A673 (cell line): ENCODE data around the gene KCNV2. TPM values are rescaled to one million over a fixed set of nuclear protein-coding genes. Genes with fewer than 3 reads are reported as not detected.
"Not testable (repeated sequence)": the region's sequence is repeated elsewhere in the genome, so short reads cannot be mapped to it uniquely, and the experiment has no call there.

Experiments
- BruUV-seq: library from RNA; stranded (reverse); fragments of 400-500 nt; replicated peaks from 2 replicates; lab custom pipeline; 2021; lab: Mats Ljungman, UMichigan
- CTCF ChIA-PET: fragments of 300-600 bp; sonication (Branson Sonifier 250); formaldehyde crosslinking; loops from one replicate; lab custom pipeline; 2022; ENCODE audit warnings: antibody characterized with exemption; lab: Charles Lee
- POLR2A ChIA-PET: fragments of 300-600 bp; sonication (Branson Sonifier 250); formaldehyde crosslinking; loops from one replicate; lab custom pipeline; 2022; ENCODE audit warnings: antibody characterized with exemption; ENCODE audit not compliant: low non-redundant PET; lab: Charles Lee
- DNase-seq: peaks from one replicate; pipeline ENCODE4 v3.0.0-alpha.2; 2015; ENCODE audit warnings: low spot score
- H3K27ac ChIP-seq: fragments of 200-600 bp; sonication (generic); 2 replicates; pipeline ENCODE4 v1.5.1; 2016; ENCODE audit warnings: mixed run types, low read depth, mild to moderate bottlenecking, mixed read lengths, antibody characterized with exemption, low read length; ENCODE audit not compliant: poor library complexity, severe bottlenecking
- H3K27me3 ChIP-seq: fragments of 200-600 bp; sonication (generic); replicated peaks from 2 replicates; pipeline ENCODE4 v1.6.1; 2017; ENCODE audit warnings: mixed run types, low read depth, mild to moderate bottlenecking, mixed read lengths, antibody characterized with exemption, low read length; ENCODE audit not compliant: insufficient read depth, poor library complexity
- H3K36me3 ChIP-seq: fragments of 200-600 bp; sonication (generic); 2 replicates; pipeline ENCODE4 v1.6.1; 2016; ENCODE audit warnings: mixed run types, mild to moderate bottlenecking, mixed read lengths, antibody characterized with exemption, low read length; ENCODE audit not compliant: insufficient read depth, poor library complexity, severe bottlenecking
- H3K4me1 ChIP-seq: fragments of 200-600 bp; sonication (generic); 2 replicates; pipeline ENCODE4 v1.6.1; 2017; ENCODE audit warnings: mixed run types, mild to moderate bottlenecking, mixed read lengths, antibody characterized with exemption, low read length; ENCODE audit not compliant: insufficient read depth, poor library complexity, severe bottlenecking
- H3K4me3 ChIP-seq: fragments of 200-600 bp; sonication (generic); 2 replicates; pipeline ENCODE4 v1.5.1; 2016; ENCODE audit warnings: low read depth, mixed run types, mild to moderate bottlenecking, mixed read lengths, low read length; ENCODE audit not compliant: poor library complexity, severe bottlenecking
- H3K9me3 ChIP-seq: fragments of 200-600 bp; sonication (generic); 2 replicates; pipeline ENCODE4 v1.6.1; 2016; ENCODE audit warnings: mixed run types, low read depth, mild to moderate bottlenecking, mixed read lengths, antibody characterized with exemption, low read length; ENCODE audit not compliant: poor library complexity, severe bottlenecking
- CTCF ChIP-seq: fragments of 300-800, 200-600 bp; sonication (generic); conservative IDR thresholded peaks from 2 replicates; pipeline ENCODE4 v1.5.1; 2017; ENCODE audit warnings: low read depth, mild to moderate bottlenecking, antibody characterized with exemption, low read length, moderate library complexity, mixed read lengths
- EZH2 ChIP-seq: fragments of 200-600 bp; sonication (generic); IDR thresholded peaks from 2 replicates; pipeline ENCODE4 v1.6.1; 2017; ENCODE audit warnings: borderline replicate concordance, low read depth, mild to moderate bottlenecking, mixed read lengths, antibody characterized with exemption, low read length; ENCODE audit not compliant: poor library complexity, severe bottlenecking
- intact Hi-C: fragments of 100-400 bp; cut with micrococcal nuclease; formaldehyde crosslinking; loops from one replicate; pipeline ENCODE4 v1.10.0; 2022; ENCODE audit not compliant: unreplicated experiment
- total RNA-seq: library from RNA; stranded (reverse); gene quantifications from 2 replicates; pipeline ENCODE4 v1.2.3, GENCODE V29; 2021

KCNV2 gene
- total RNA-seq, 1 experiment from 2014 or later: not detected

DNA sequence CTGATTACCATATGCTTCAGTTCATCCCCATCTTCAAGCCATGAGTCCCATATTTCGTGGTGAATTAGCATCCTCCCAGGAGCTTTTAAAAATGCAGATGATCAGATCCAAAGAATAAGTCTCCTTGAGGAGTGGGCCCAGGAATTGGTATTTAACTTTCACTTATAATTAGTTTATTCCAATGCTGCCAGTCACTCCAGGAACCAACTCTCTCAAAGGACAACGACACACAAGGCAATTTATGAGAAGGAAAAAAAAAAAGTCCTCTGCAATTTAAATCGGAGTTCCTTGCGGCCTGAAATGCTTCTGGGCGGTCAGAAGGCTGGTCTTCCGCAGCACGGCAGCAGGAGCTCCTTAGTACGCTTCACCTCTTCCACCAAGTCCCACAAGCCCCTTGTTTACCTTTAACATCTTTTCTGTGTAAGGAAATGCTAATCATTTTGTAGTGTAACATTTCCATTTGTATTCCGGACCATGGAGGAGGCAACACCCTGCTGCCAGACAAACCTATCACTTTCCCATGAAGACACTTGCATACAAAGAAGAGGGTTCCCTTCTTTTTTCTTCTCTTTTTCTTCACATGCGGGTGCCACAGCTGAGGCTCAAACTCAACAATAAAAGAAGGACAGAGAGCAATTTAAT, 16.3 kb upstream of the KCNV2 start:
- intact Hi-C loops: no loop called here
- no TSS peak for BruUV-seq
- no peak for TF ChIP-seq EZH2
- no peak for TF ChIP-seq CTCF
- no peaks in the 10 kb centered on the region for H3K36me3 ChIP-seq
- no peak for DNase-seq
- CTCF ChIA-PET: no interaction called here
- H3K27ac ChIP-seq: no peak overlapping the region
- H3K27me3 ChIP-seq: no peaks in the 10 kb centered on the region
- H3K4me3 ChIP-seq: no peak overlapping the region
- H3K4me1 ChIP-seq: no peaks in the 10 kb centered on the region
- no peaks in the 10 kb centered on the region for H3K9me3 ChIP-seq
- POLR2A ChIA-PET: no interaction called here

DNA sequence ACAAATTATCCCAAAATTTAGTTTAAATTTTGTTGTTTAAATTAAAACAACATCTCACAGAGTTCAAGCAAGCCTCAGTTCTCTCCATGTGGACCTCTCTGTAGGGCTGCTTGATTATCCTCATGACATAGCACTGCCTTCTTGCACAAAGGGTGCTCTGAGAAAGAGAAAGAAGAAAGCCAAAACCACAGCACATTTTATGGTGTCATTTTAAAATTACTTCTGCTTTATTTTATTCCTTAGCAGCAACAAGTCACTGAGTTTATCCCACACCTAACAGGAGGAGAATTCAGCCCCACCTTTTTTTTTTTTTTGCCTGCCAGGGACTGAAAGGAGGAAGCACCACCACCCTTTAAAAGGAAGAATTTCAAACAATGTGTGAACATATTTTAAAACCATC, 12.8 kb upstream of the KCNV2 start:
- POLR2A ChIA-PET: no interaction called here
- TF ChIP-seq CTCF: no peak
- no peak for TF ChIP-seq EZH2
- no TSS peak for BruUV-seq
- CTCF ChIA-PET: no interaction called here
- no peaks in the 10 kb centered on the region for H3K9me3 ChIP-seq
- H3K27ac ChIP-seq: no peak overlapping the region
- H3K4me1 ChIP-seq: no peaks in the 10 kb centered on the region
- no peaks in the 10 kb centered on the region for H3K27me3 ChIP-seq
- no peaks in the 10 kb centered on the region for H3K36me3 ChIP-seq
- no peak overlapping the region for H3K4me3 ChIP-seq
- no peak for DNase-seq
- intact Hi-C loops: no loop called here

GRCh38 chr9:2707256-2707655, 10.1 kb upstream of the KCNV2 start:
- H3K9me3 ChIP-seq, H3K27me3 ChIP-seq, CTCF ChIA-PET, H3K36me3 ChIP-seq, H3K4me1 ChIP-seq, POLR2A ChIA-PET, H3K27ac ChIP-seq, BruUV-seq, intact Hi-C loops, H3K4me3 ChIP-seq, DNase-seq: not testable (repeated sequence)

GRCh38 chr9:2709645-2710101, 7.6 kb upstream of the KCNV2 start:
- BruUV-seq: no TSS peak
- CTCF ChIA-PET: no interaction called here
- TF ChIP-seq CTCF: no peak
- no peak for TF ChIP-seq EZH2
- Histone ChIP-seq H3K36me3 (no peaks in the 10 kb centered on the region), H3K4me3 (no peak overlapping the region), H3K9me3 (no peaks in the 10 kb centered on the region), H3K4me1 (no peaks in the 10 kb centered on the region), H3K27ac (no peak overlapping the region), H3K27me3 (no peaks in the 10 kb centered on the region)
- POLR2A ChIA-PET: no interaction called here
- intact Hi-C loops: no loop called here
- DNase-seq: no peak
